HEK293 (cell line): ENCODE results near the gene ECE1.
"Not testable (repeated sequence)": the region's sequence is repeated elsewhere in the genome, so short reads cannot be mapped to it uniquely, and the experiment has no call there.

Experiments used
- CTCF ChIA-PET: fragments of 350-600 bp; formaldehyde crosslinking; extraction: SDS; loops from one replicate; lab custom pipeline; 2021; ENCODE audit warnings: antibody characterized with exemption; lab: Yijun Ruan, JAX
- POLR2A ChIA-PET: fragments of 300-600 bp; formaldehyde crosslinking; extraction: SDS; loops from one replicate; lab custom pipeline; 2020; ENCODE audit warnings: antibody characterized with exemption, inconsistent platforms; lab: Yijun Ruan, JAX
- H3K27ac ChIP-seq: fragments of 200-500 bp; sonication (Bioruptor generic); 2 replicates; pipeline ENCODE4 v1.5.1; 2014; ENCODE audit warnings: low read depth, low read length, control low read depth, inconsistent platforms; ENCODE audit errors: extremely low read depth
- H3K36me3 ChIP-seq, 2 experiments: fragments of 200-500 bp in 1 of 2; sonication (Bioruptor generic) in 1 of 2; 1 replicate in 1 of 2; 2 replicates in 1 of 2; pipeline ENCODE4 v1.5.1; 2014 to 2017; ENCODE audit warnings: inconsistent platforms in 2 of 2, low read length in 2 of 2; ENCODE audit not compliant: control insufficient read depth in 2 of 2, insufficient read depth in 1 of 2
- H3K4me1 ChIP-seq: fragments of 200-500 bp; sonication (Bioruptor generic); 2 replicates; pipeline ENCODE4 v1.5.1; 2014; ENCODE audit warnings: mild to moderate bottlenecking, low read length, inconsistent platforms; ENCODE audit not compliant: control insufficient read depth, insufficient read depth
- H3K4me3 ChIP-seq: 2 replicates; pipeline ENCODE4 v1.5.1; 2011; ENCODE audit warnings: low read depth, mild to moderate bottlenecking, control low read depth, low read length, moderate library complexity
- H3K9me3 ChIP-seq: fragments of 200-500 bp; sonication (Bioruptor generic); 2 replicates; pipeline ENCODE4 v1.5.1; 2014; ENCODE audit warnings: low read depth, low read length, inconsistent platforms; ENCODE audit not compliant: control insufficient read depth, insufficient read depth
- CTCF ChIP-seq: fragments of 450-650 bp; formaldehyde crosslinking; IDR thresholded peaks from 2 replicates; pipeline ENCODE4 v1.5.1; 2016; ENCODE audit warnings: missing biosample characterization, missing genetic modification characterization
- TCF7L2 ChIP-seq: IDR thresholded peaks from 2 replicates; pipeline ENCODE4 v1.6.1; 2011; ENCODE audit warnings: low read depth, mild to moderate bottlenecking, inconsistent platforms, low read length, moderate library complexity, borderline replicate concordance
- ZBTB48 ChIP-seq: fragments of 450-650 bp; formaldehyde crosslinking; IDR thresholded peaks from 2 replicates; pipeline ENCODE4 v1.5.1; 2016; ENCODE audit warnings: missing biosample characterization, missing genetic modification characterization
- ZNF114 ChIP-seq: fragments of 450-650 bp; formaldehyde crosslinking; IDR thresholded peaks from 2 replicates; pipeline ENCODE4 v1.5.0; 2017; ENCODE audit warnings: missing biosample characterization, missing genetic modification characterization
- ZNF169 ChIP-seq: fragments of 450-650 bp; formaldehyde crosslinking; IDR thresholded peaks from 2 replicates; pipeline ENCODE4 v1.5.1; 2016; ENCODE audit warnings: missing biosample characterization, missing genetic modification characterization
- ZNF214 ChIP-seq: fragments of 450-650 bp; formaldehyde crosslinking; IDR thresholded peaks from 2 replicates; pipeline ENCODE4 v1.5.1; 2017; ENCODE audit warnings: missing biosample characterization, mild to moderate bottlenecking, missing genetic modification characterization, borderline replicate concordance
- ZNF510 ChIP-seq: fragments of 450-650 bp; formaldehyde crosslinking; IDR thresholded peaks from 2 replicates; pipeline ENCODE4 v1.5.1; 2018; ENCODE audit warnings: mild to moderate bottlenecking, missing genetic modification characterization, missing biosample characterization; ENCODE audit not compliant: insufficient replicate concordance
- ZNF529 ChIP-seq: fragments of 450-650 bp; formaldehyde crosslinking; IDR thresholded peaks from 2 replicates; pipeline ENCODE4 v1.5.1; 2017; ENCODE audit warnings: missing genetic modification characterization, missing biosample characterization; ENCODE audit not compliant: insufficient replicate concordance
- ZNF560 ChIP-seq: fragments of 450-650 bp; formaldehyde crosslinking; IDR thresholded peaks from 2 replicates; pipeline ENCODE4 v1.5.1; 2017; ENCODE audit warnings: missing biosample characterization, missing genetic modification characterization, borderline replicate concordance
- ZNF561 ChIP-seq: fragments of 450-650 bp; IDR thresholded peaks from 2 replicates; pipeline ENCODE4 v1.5.1; 2018; ENCODE audit warnings: missing biosample characterization, missing genetic modification characterization, borderline replicate concordance
- ZNF624 ChIP-seq: fragments of 450-650 bp; formaldehyde crosslinking; IDR thresholded peaks from 2 replicates; pipeline ENCODE4 v1.5.1; 2017; ENCODE audit warnings: missing biosample characterization, missing genetic modification characterization
- ZNF785 ChIP-seq: fragments of 450-650 bp; formaldehyde crosslinking; IDR thresholded peaks from 2 replicates; pipeline ENCODE4 v1.5.1; 2016; ENCODE audit warnings: missing biosample characterization, missing genetic modification characterization
- ZNF843 ChIP-seq: fragments of 450-650 bp; formaldehyde crosslinking; IDR thresholded peaks from 2 replicates; pipeline ENCODE4 v1.5.1; 2016; ENCODE audit warnings: missing biosample characterization, missing genetic modification characterization
- TF ChIP-seq, protein P1 (sequence below): IDR thresholded peaks from 2 replicates; pipeline ENCODE4 v1.6.1; 2011; ENCODE audit warnings: mild to moderate bottlenecking, low read depth, low read length, borderline replicate concordance
- TF ChIP-seq, protein P2 (sequence below): fragments of 450-650 bp; formaldehyde crosslinking; IDR thresholded peaks from 2 replicates; pipeline ENCODE4 v1.5.1; 2016; ENCODE audit warnings: missing biosample characterization, missing genetic modification characterization

Gene ECE1

GRCh38 chr1:21182181-21182731 lies 108.0 kb downstream of the ECE1 start:
- Histone ChIP-seq H3K4me3 (no peak overlapping the region), H3K36me3 (no peaks in the 10 kb centered on the region), H3K4me1 (no peaks in the 10 kb centered on the region), H3K27ac (no peak overlapping the region), H3K9me3 (no peaks in the 10 kb centered on the region)
- CTCF ChIA-PET, result interaction anchor here (0.6 to 2.0 kb wide), 2 partner anchors 13 to 452 kb away, joined by 3 to 7 read pairs; no protein-coding TSS in a partner anchor
- TF ChIP-seq ZNF785 (tag by site-specific recombination), result no peak
- TF ChIP-seq TCF7L2, result no peak
- TF ChIP-seq ZNF510 (tag by site-specific recombination), result no peak
- no peak for TF ChIP-seq ZNF624
- TF ChIP-seq ZNF169 (tag by site-specific recombination), result no peak
- TF ChIP-seq, protein P1, sequence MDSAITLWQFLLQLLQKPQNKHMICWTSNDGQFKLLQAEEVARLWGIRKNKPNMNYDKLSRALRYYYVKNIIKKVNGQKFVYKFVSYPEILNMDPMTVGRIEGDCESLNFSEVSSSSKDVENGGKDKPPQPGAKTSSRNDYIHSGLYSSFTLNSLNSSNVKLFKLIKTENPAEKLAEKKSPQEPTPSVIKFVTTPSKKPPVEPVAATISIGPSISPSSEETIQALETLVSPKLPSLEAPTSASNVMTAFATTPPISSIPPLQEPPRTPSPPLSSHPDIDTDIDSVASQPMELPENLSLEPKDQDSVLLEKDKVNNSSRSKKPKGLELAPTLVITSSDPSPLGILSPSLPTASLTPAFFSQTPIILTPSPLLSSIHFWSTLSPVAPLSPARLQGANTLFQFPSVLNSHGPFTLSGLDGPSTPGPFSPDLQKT, result no peak
- no peak for TF ChIP-seq CTCF (tag by site-specific recombination)
- TF ChIP-seq ZNF529 (tag by site-specific recombination), result no peak
- TF ChIP-seq ZNF843, result no peak
- TF ChIP-seq ZNF561 (tag by site-specific recombination), result no peak
- TF ChIP-seq ZNF214, result no peak
- TF ChIP-seq, protein P2, sequence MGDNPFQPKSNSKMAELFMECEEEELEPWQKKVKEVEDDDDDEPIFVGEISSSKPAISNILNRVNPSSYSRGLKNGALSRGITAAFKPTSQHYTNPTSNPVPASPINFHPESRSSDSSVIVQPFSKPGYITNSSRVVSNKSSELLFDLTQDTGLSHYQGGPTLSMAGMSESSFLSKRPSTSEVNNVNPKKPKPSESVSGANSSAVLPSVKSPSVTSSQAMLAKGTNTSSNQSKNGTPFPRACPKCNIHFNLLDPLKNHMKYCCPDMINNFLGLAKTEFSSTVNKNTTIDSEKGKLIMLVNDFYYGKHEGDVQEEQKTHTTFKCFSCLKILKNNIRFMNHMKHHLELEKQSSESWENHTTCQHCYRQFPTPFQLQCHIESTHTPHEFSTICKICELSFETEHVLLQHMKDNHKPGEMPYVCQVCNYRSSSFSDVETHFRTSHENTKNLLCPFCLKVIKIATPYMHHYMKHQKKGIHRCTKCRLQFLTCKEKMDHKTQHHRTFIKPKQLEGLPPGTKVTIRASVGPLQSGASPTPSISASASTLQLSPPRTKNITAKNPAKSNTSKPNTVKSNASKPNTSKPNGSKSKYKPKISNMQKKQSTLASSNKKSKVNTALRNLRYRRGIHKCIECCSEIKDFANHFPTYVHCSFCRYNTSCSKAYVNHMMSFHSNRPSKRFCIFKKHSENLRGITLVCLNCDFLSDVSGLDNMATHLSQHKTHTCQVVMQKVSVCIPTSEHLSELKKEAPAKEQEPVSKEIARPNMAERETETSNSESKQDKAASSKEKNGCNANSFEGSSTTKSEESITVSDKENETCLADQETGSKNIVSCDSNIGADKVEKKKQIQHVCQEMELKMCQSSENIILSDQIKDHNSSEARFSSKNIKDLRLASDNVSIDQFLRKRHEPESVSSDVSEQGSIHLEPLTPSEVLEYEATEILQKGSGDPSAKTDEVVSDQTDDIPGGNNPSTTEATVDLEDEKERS (tag by site-specific recombination), result no peak
- no peak for TF ChIP-seq ZBTB48 (tag by site-specific recombination)
- TF ChIP-seq ZNF560 (tag by site-specific recombination), result no peak
- TF ChIP-seq ZNF114 (tag by site-specific recombination), result no peak
- POLR2A ChIA-PET, result interaction anchor here (0.9 to 1.3 kb wide), 2 partner anchors 9 to 396 kb away, joined by 3 to 4 read pairs; no protein-coding TSS in a partner anchor

GRCh38 chr1:21178271-21178670 lies 112.0 kb downstream of the ECE1 start:
- POLR2A ChIA-PET, result not testable (repeated sequence)

More at GRCh38 chr1:21178271-21178670, 112.0 kb downstream of the ECE1 start:
- not testable (repeated sequence) for H3K9me3 ChIP-seq, H3K4me1 ChIP-seq, H3K4me3 ChIP-seq, H3K27ac ChIP-seq
- CTCF ChIA-PET, result interaction anchor here (0.6 to 1.5 kb wide), 5 partner anchors 91 to 472 kb away, joined by 3 to 5 read pairs (median 3); no protein-coding TSS in a partner anchor
- H3K36me3 ChIP-seq, result peaks cover 0 to 15% of the 10 kb centered on the region in 2 experiments; a peak in 2 of 3 replicates
